ENCODE results near the gene ZAR1. TPM values are rescaled to one million over a fixed set of nuclear protein-coding genes. Genes with fewer than 3 reads are reported as not detected.

ZAR1 gene
- total and polyA plus RNA-seq, 10 of the 15 experiments (the other 5 are each of a cell fraction or from before 2014, with no cell fraction given), result not detected

DNA sequence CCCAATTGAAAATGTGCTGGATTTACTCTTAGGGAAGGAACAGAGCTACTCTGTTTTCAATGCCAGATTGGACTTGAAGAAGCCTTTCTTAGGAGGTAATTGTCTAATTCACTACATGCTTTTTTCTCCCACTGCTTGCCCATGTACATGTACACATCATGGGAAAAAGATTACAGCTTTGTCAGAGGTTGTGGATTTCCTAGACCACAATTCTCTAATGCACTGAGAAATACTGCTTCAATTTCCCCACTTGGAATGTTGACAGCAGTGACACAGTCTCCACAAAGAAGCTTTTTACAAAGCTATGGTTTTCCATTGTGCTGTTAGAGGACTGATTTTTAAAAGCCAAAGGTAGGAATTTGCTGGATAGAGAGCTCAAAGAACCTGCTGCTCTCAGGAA is 19.5 kb downstream of the ZAR1 start:
- H3K4me3 ChIP-seq, result no peak overlapping the region
- CTCF ChIA-PET, result interaction anchor here (1.1 to 1.8 kb wide), 3 partner anchors 10 to 64 kb away, joined by 3 to 4 read pairs (median 3); no protein-coding TSS in a partner anchor
- no peaks in the 10 kb centered on the region for H4K20me1 ChIP-seq (ENCODE audit: control insufficient read depth, insufficient read depth)
- H3K36me3 ChIP-seq (ENCODE audit: control insufficient read depth in 2 of 2, insufficient read depth in 2 of 2, low read length in 1 of 2), result peaks cover 11 to 30% of the 10 kb centered on the region in 2 experiments
- H3K27me3 ChIP-seq (replicated peaks in 1 of 2; ENCODE audit: control insufficient read depth in 2 of 2, insufficient read depth in 2 of 2, low read length in 1 of 2), result no peaks in the 10 kb centered on the region
- no peak for FAIRE-seq
- SMC1A ChIA-PET (ENCODE audit: uncharacterized antibody, unreplicated experiment), result interaction anchor here (1.2 kb wide), 1 partner anchor 29 kb away, joined by 5 read pairs; no protein-coding TSS in a partner anchor
- TF ChIP-seq, protein P1, sequence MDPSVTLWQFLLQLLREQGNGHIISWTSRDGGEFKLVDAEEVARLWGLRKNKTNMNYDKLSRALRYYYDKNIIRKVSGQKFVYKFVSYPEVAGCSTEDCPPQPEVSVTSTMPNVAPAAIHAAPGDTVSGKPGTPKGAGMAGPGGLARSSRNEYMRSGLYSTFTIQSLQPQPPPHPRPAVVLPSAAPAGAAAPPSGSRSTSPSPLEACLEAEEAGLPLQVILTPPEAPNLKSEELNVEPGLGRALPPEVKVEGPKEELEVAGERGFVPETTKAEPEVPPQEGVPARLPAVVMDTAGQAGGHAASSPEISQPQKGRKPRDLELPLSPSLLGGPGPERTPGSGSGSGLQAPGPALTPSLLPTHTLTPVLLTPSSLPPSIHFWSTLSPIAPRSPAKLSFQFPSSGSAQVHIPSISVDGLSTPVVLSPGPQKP (IDR thresholded peaks at IDR 0.05; ENCODE audit: low read depth, low read length), result no peak
- no peak for TF ChIP-seq RBBP5 (conservative IDR thresholded peaks at IDR 0.05)
- no peak for TF ChIP-seq CHD1 (IDR thresholded peaks at IDR 0.05; ENCODE audit: low read depth, low read length)
- H3K27ac ChIP-seq (ENCODE audit: control insufficient read depth, insufficient read depth), result no peak overlapping the region
- no peaks in the 10 kb centered on the region for H3K4me1 ChIP-seq (ENCODE audit: control insufficient read depth, insufficient read depth, low read length)
- in situ Hi-C loops (cut with MboI), result no loop called here
- RAD21 ChIA-PET (ENCODE audit: unreplicated experiment), result no interaction called here
- H3K9me3 ChIP-seq (replicated peaks; ENCODE audit: control insufficient read depth, insufficient read depth, low read length), result no peaks in the 10 kb centered on the region
- H3K9ac ChIP-seq (ENCODE audit: control insufficient read depth, insufficient read depth, low read length), result no peak overlapping the region
- POLR2A ChIA-PET, result no interaction called here
- H2AFZ ChIP-seq (ENCODE audit: control insufficient read depth, low read depth, low read length), result no peak overlapping the region
- DNase-seq (ENCODE audit: low read depth, low spot score), result no peak
- H3K4me2 ChIP-seq (ENCODE audit: control insufficient read depth, insufficient read depth), result no peak overlapping the region
- no peaks in the 10 kb centered on the region for H3K79me2 ChIP-seq (ENCODE audit: control insufficient read depth, insufficient read depth, low read length)
- intact Hi-C loops (cut with micrococcal nuclease; ENCODE audit: unreplicated experiment), result no loop called here
- BruUV-seq (replicated peaks), result no TSS peak
- no peak for ATAC-seq

DNA sequence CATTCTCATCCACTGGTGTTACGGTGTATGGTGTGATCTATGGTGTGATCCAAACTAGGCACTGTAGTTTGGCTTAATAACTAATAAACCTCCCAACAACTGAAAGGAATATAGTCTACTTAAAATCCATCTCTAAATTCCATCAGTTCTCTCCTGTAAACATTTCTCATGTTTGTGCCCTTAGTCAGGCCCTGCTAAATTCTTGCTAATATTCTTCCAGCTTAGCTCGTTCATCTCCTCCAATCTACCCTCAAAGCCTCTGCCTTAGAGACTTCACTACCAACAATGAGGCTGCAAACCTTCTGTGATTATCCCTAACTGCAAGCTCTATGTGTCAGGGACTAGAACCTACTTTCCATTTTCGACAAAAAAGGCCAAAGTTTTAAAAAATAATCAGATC is 28.1 kb downstream of the ZAR1 start:
- H3K79me2 ChIP-seq (ENCODE audit: control insufficient read depth, insufficient read depth, low read length), result no peaks in the 10 kb centered on the region
- in situ Hi-C loops (cut with MboI) (no loop called here), intact Hi-C loops (cut with micrococcal nuclease; ENCODE audit: unreplicated experiment) (no loop called here)
- no peak overlapping the region for H2AFZ ChIP-seq (ENCODE audit: control insufficient read depth, low read depth, low read length)
- POLR2A ChIA-PET, result no interaction called here
- H3K9me3 ChIP-seq (replicated peaks; ENCODE audit: control insufficient read depth, insufficient read depth, low read length), result no peaks in the 10 kb centered on the region
- no peak for FAIRE-seq
- H3K36me3 ChIP-seq (ENCODE audit: control insufficient read depth in 2 of 2, insufficient read depth in 2 of 2, low read length in 1 of 2), result peaks cover 9 to 28% of the 10 kb centered on the region in 2 experiments
- no peak overlapping the region for H3K4me2 ChIP-seq (ENCODE audit: control insufficient read depth, insufficient read depth)
- no peak overlapping the region for H3K9ac ChIP-seq (ENCODE audit: control insufficient read depth, insufficient read depth, low read length)
- H3K27ac ChIP-seq (ENCODE audit: control insufficient read depth, insufficient read depth), result no peak overlapping the region
- WGBS (ENCODE audit: insufficient coverage, insufficient replicate concordance, low lambda C conversion rate, missing lambda C conversion rate), result 95% methylated on average over 3 of the region's 3 CpGs
- CTCF ChIA-PET, result no interaction called here
- SMC1A ChIA-PET (ENCODE audit: uncharacterized antibody, unreplicated experiment), result no interaction called here
- RAD21 ChIA-PET (ENCODE audit: unreplicated experiment), result no interaction called here
- DNase-seq (ENCODE audit: low read depth, low spot score), result no peak
- no peaks in the 10 kb centered on the region for H3K4me1 ChIP-seq (ENCODE audit: control insufficient read depth, insufficient read depth, low read length)
- BruUV-seq (replicated peaks), result no TSS peak
- H4K20me1 ChIP-seq (ENCODE audit: control insufficient read depth, insufficient read depth), result no peaks in the 10 kb centered on the region
- no peak for ATAC-seq
- no peaks in the 10 kb centered on the region for H3K27me3 ChIP-seq (replicated peaks in 1 of 2; ENCODE audit: control insufficient read depth in 2 of 2, insufficient read depth in 2 of 2, low read length in 1 of 2)
- no peak overlapping the region for H3K4me3 ChIP-seq
- TF ChIP-seq ZNF24 (IDR thresholded peaks at IDR 0.05), result no peak
- no peak for TF ChIP-seq CBX5 (IDR thresholded peaks at IDR 0.05; ENCODE audit: low read depth)
- TF ChIP-seq ZZZ3 (IDR thresholded peaks at IDR 0.05; ENCODE audit: control insufficient read depth, insufficient read length, low read depth), result no peak
- TF ChIP-seq POLR2A (IDR thresholded peaks at IDR 0.05; ENCODE audit: low read depth, low read length), result no peak
- TF ChIP-seq, protein P2, sequence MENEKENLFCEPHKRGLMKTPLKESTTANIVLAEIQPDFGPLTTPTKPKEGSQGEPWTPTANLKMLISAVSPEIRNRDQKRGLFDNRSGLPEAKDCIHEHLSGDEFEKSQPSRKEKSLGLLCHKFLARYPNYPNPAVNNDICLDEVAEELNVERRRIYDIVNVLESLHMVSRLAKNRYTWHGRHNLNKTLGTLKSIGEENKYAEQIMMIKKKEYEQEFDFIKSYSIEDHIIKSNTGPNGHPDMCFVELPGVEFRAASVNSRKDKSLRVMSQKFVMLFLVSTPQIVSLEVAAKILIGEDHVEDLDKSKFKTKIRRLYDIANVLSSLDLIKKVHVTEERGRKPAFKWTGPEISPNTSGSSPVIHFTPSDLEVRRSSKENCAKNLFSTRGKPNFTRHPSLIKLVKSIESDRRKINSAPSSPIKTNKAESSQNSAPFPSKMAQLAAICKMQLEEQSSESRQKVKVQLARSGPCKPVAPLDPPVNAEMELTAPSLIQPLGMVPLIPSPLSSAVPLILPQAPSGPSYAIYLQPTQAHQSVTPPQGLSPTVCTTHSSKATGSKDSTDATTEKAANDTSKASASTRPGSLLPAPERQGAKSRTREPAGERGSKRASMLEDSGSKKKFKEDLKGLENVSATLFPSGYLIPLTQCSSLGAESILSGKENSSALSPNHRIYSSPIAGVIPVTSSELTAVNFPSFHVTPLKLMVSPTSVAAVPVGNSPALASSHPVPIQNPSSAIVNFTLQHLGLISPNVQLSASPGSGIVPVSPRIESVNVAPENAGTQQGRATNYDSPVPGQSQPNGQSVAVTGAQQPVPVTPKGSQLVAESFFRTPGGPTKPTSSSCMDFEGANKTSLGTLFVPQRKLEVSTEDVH (IDR thresholded peaks at IDR 0.05; ENCODE audit: low read depth, partially characterized antibody), result no peak
- TF ChIP-seq, protein P3, sequence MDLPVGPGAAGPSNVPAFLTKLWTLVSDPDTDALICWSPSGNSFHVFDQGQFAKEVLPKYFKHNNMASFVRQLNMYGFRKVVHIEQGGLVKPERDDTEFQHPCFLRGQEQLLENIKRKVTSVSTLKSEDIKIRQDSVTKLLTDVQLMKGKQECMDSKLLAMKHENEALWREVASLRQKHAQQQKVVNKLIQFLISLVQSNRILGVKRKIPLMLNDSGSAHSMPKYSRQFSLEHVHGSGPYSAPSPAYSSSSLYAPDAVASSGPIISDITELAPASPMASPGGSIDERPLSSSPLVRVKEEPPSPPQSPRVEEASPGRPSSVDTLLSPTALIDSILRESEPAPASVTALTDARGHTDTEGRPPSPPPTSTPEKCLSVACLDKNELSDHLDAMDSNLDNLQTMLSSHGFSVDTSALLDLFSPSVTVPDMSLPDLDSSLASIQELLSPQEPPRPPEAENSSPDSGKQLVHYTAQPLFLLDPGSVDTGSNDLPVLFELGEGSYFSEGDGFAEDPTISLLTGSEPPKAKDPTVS (IDR thresholded peaks at IDR 0.05; ENCODE audit: low read depth, low read length), result no peak
- no peak for TF ChIP-seq GABPA (IDR thresholded peaks at IDR 0.05; ENCODE audit: low read depth)
- no peak for TF ChIP-seq SP1 (IDR thresholded peaks at IDR 0.05; ENCODE audit: low read depth, low read length)
- TF ChIP-seq, protein P4, sequence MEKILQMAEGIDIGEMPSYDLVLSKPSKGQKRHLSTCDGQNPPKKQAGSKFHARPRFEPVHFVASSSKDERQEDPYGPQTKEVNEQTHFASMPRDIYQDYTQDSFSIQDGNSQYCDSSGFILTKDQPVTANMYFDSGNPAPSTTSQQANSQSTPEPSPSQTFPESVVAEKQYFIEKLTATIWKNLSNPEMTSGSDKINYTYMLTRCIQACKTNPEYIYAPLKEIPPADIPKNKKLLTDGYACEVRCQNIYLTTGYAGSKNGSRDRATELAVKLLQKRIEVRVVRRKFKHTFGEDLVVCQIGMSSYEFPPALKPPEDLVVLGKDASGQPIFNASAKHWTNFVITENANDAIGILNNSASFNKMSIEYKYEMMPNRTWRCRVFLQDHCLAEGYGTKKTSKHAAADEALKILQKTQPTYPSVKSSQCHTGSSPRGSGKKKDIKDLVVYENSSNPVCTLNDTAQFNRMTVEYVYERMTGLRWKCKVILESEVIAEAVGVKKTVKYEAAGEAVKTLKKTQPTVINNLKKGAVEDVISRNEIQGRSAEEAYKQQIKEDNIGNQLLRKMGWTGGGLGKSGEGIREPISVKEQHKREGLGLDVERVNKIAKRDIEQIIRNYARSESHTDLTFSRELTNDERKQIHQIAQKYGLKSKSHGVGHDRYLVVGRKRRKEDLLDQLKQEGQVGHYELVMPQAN (conservative IDR thresholded peaks at IDR 0.05), result no peak
